HG02610 (cell line): ENCODE measurements around the gene MARCHF2.

ENCODE experiments used
- ATAC-seq: cut with Tn5 transposase; IDR thresholded peaks from one replicate; pipeline ENCODE4 v1.9.1; 2021; ENCODE audit warnings: mild to moderate bottlenecking, moderate library complexity; ENCODE audit not compliant: unreplicated experiment

The MARCHF2 gene

GRCh38 chr19:8451885-8452284, 38.8 kb downstream of the MARCHF2 start:
- ATAC-seq: no peak

- no peak for ATAC-seq
Measured at GRCh38 chr19:8452446-8453123, 39.5 kb downstream of the MARCHF2 start.

GRCh38 chr19:8453616-8454015, 40.5 kb downstream of the MARCHF2 start:
- ATAC-seq: no peak

- no peak for ATAC-seq
Measured at GRCh38 chr19:8454218-8454617, 41.1 kb downstream of the MARCHF2 start.

GRCh38 chr19:8455018-8455417, 41.9 kb downstream of the MARCHF2 start:
- ATAC-seq: no peak

- ATAC-seq: no peak
Measured at GRCh38 chr19:8456064-8456463, 43.0 kb downstream of the MARCHF2 start.

GRCh38 chr19:8457209-8457608, 44.1 kb downstream of the MARCHF2 start:
- ATAC-seq: no peak

GRCh38 chr19:8457827-8458226, 44.7 kb downstream of the MARCHF2 start:
- no peak for ATAC-seq

GRCh38 chr19:8458380-8458779, 45.3 kb downstream of the MARCHF2 start:
- ATAC-seq: no peak

GRCh38 chr19:8459095-8459494, 46.0 kb downstream of the MARCHF2 start:
- ATAC-seq: no peak

GRCh38 chr19:8459520-8460270, 46.6 kb downstream of the MARCHF2 start:
- ATAC-seq: no peak

- ATAC-seq: no peak
Measured at GRCh38 chr19:8460516-8461298, 47.6 kb downstream of the MARCHF2 start.

GRCh38 chr19:8461376-8461775, 48.3 kb downstream of the MARCHF2 start:
- no peak for ATAC-seq

GRCh38 chr19:8461891-8462290, 48.8 kb downstream of the MARCHF2 start:
- ATAC-seq: no peak

- ATAC-seq: no peak
Measured at GRCh38 chr19:8462571-8462970, 49.5 kb downstream of the MARCHF2 start.

GRCh38 chr19:8463365-8463764, 50.3 kb downstream of the MARCHF2 start:
- ATAC-seq: no peak

- no peak for ATAC-seq
Measured at GRCh38 chr19:8466018-8466417, 52.9 kb downstream of the MARCHF2 start.

- ATAC-seq: no peak
Measured at GRCh38 chr19:8468124-8468523, 55.0 kb downstream of the MARCHF2 start.

GRCh38 chr19:8468761-8469373, 55.8 kb downstream of the MARCHF2 start:
- no peak for ATAC-seq

- no peak for ATAC-seq
Measured at GRCh38 chr19:8469613-8470368, 56.7 kb downstream of the MARCHF2 start.
